AG04449 (cell line): ENCODE data around the gene SYTL2.
"Not testable (repeated sequence)": the region's sequence is repeated elsewhere in the genome, so short reads cannot be mapped to it uniquely, and the experiment has no call there.

ENCODE experiments used
- CTCF ChIA-PET: fragments of 350-600 bp; formaldehyde crosslinking; extraction: SDS; loops from one replicate; lab custom pipeline; 2021; ENCODE audit warnings: antibody characterized with exemption; lab: Yijun Ruan, JAX
- POLR2A ChIA-PET: fragments of 400-600, 350-600 bp; formaldehyde crosslinking; extraction: SDS; loops from one replicate; lab custom pipeline; 2020; ENCODE audit warnings: antibody characterized with exemption, inconsistent platforms; lab: Yijun Ruan, JAX
- DNase-seq: peaks from one replicate; pipeline ENCODE4 v3.0.0-alpha.2; 2010; ENCODE audit warnings: low read depth, low spot score
- H3K4me3 ChIP-seq: 2 replicates; pipeline ENCODE4 v1.5.1; 2011; ENCODE audit warnings: low read depth, mild to moderate bottlenecking, control low read depth, low read length
- CTCF ChIP-seq: IDR thresholded peaks from one replicate; pipeline ENCODE4 v1.5.1; 2011; ENCODE audit warnings: mild to moderate bottlenecking, moderate library complexity, low read length, control low read depth, inconsistent platforms; ENCODE audit not compliant: insufficient read depth; ENCODE audit errors: missing control alignments

The SYTL2 gene

DNA sequence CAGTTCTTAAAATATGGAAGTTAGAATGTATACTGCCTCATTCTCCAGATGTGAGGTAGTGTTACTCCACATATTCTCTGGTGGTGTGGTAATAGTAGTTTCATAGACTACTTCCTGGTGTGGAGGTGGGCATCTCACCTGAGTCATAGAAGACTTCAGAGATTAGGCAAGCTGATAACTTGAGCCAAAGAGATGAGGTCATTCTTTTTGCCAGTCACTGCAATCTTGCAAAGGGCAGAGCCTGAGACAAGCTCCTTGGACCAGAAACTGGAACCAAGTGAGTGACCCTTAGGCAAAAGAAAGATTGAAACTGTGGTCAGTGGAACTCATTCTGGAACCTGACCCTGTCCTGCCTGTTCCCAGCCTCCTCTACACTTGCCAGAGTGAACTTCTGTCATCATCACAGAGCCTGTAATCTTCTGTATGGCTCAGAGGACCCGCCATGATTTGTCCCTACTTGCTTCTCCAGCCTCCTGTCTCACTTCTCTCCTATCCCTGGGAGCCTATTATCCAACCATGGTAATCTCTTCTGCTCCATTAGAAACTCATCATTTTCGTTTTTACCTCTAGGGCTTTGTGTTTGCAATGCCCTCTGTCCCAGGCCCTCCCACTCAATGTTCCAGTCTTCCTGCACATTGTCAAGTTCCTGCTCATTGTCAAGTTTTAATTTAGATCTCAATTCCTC is 33.6 kb upstream of the SYTL2 start:
- no peak overlapping the region for H3K4me3 ChIP-seq
- DNase-seq, result no peak

GRCh38 chr11:85843929-85844328 is 33.0 kb upstream of the SYTL2 start:
- no peak for TF ChIP-seq CTCF
- ChIA-PET POLR2A (interaction anchor here (0.6 kb wide), 1 partner anchor 153 kb away, joined by 3 read pairs; no protein-coding TSS in a partner anchor), CTCF (interaction anchor here (1.5 to 3.9 kb wide), 2 partner anchors 10 to 11 kb away, joined by 3 to 35 read pairs; partner anchors contain the start of gene CCDC83)
- no peak overlapping the region for H3K4me3 ChIP-seq
- DNase-seq, result no peak

More for the DNA sequence above, 33.6 kb upstream of the SYTL2 start:
- POLR2A ChIA-PET, result interaction anchor here (0.6 kb wide), 1 partner anchor 154 kb away, joined by 3 read pairs; no protein-coding TSS in a partner anchor
- no peak for TF ChIP-seq CTCF
- CTCF ChIA-PET, result interaction anchor here (1.5 to 3.9 kb wide), 2 partner anchors 10 kb away, joined by 3 to 35 read pairs; partner anchors contain the start of gene CCDC83

DNA sequence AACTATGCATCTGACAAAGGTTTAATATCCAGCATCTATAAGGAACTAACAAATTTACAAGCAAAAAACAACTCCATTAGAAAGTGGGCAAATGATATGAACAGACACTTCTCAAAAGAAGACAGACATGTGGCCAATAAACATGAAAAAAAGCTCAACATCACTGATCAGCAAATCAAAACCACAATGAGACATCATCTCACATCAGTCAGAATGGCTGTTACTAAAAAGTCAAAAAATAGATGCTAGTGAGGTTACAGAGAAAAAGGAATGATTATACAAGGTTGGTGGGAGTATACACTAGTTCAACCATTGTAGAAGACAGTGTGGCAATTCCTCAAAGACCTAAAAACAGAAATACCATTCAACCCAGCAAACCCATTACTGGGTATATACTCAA is 30.0 kb upstream of the SYTL2 start:
- POLR2A ChIA-PET, H3K4me3 ChIP-seq, DNase-seq: not testable (repeated sequence)
- CTCF ChIA-PET, result interaction anchor here (2.4 kb wide), 1 partner anchor 14 kb away, joined by 8 read pairs; the partner anchor contains the start of gene CCDC83

DNA sequence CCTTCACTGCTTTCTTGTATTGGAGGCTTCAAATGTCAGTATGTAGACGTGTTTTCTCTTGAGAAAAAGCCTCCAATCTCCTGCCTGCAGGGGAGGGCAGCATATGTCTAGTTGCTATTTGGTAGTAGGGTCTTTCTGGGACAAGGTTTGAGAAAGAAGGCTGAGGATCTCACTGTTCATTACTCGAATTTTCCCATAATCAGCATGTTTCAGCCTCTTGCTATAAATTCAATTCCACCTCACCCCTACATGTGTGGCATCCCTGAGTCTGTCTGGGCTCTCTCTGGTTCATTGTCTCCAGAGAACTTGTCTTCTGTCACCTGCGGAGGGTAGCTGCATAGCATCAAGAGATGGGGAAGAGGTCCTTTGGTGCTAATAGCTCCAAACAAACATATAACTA is 24.8 kb upstream of the SYTL2 start:
- no peak for DNase-seq
- CTCF ChIA-PET, result no interaction called here
- POLR2A ChIA-PET, result no interaction called here
- H3K4me3 ChIP-seq, result no peak overlapping the region
- TF ChIP-seq CTCF, result no peak

DNA sequence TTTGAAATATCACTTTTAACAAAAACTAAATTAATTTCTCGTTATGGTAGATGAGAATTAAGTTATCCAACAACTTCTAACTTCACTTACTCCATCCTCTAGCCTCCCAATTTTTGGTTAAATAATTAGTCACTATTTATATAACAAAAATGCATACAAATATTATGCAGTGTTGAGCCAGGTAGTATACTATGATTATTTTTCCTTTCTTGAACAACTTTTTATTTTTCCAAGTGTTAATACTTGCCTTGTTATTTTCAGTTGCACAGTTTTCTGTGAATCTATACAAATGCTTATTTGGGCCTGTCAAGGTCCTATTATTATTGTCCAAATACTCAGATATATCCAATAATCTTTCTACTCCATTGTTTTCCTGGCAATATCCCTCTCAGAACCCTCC is 24.3 kb upstream of the SYTL2 start:
- TF ChIP-seq CTCF, result no peak
- ChIA-PET CTCF (interaction anchor here (1.9 kb wide), 1 partner anchor 20 kb away, joined by 7 read pairs; the partner anchor contains the start of gene CCDC83), POLR2A (no interaction called here)
- DNase-seq, result no peak
- H3K4me3 ChIP-seq, result no peak overlapping the region

- ChIA-PET POLR2A (no interaction called here), CTCF (interaction anchor here (1.5 to 8.4 kb wide), 2 partner anchors 24 to 137 kb away, joined by 5 to 62 read pairs; partner anchors contain the start of gene CCDC83)
- no peak for TF ChIP-seq CTCF
Measured at GRCh38 chr11:85831050-85831449, 20.1 kb upstream of the SYTL2 start.

More at GRCh38 chr11:85831050-85831449, 20.1 kb upstream of the SYTL2 start:
- no peak overlapping the region for H3K4me3 ChIP-seq
- no peak for DNase-seq
